Astrocyte of the spinal cord (primary cell): ENCODE data around the gene RGS6.

Experiments used
- DNase-seq: peaks from one replicate; pipeline ENCODE4 v3.0.0; 2011; ENCODE audit warnings: low read depth, low spot score
- H3K4me3 ChIP-seq: 2 replicates; pipeline ENCODE4 v1.5.1; 2011; ENCODE audit warnings: low read depth, mild to moderate bottlenecking, low read length, moderate library complexity
- CTCF ChIP-seq: IDR thresholded peaks from 2 replicates; pipeline ENCODE4 v1.5.1; 2012; ENCODE audit warnings: low read depth, mild to moderate bottlenecking, low read length, inconsistent platforms
- in situ Hi-C: cut with HindIII; loops from 2 replicates; pipeline ENCODE4 v1.10.0; 2017; ENCODE audit warnings: low sequenced_read_pairs

The RGS6 gene

GRCh38 chr14:72519543-72519942, 587.3 kb downstream of the RGS6 start:
- TF ChIP-seq CTCF, result no peak
- in situ Hi-C loops, result no loop called here
- DNase-seq, result no peak
- no peak overlapping the region for H3K4me3 ChIP-seq

GRCh38 chr14:72521045-72521444, 588.8 kb downstream of the RGS6 start:
- in situ Hi-C loops, result no loop called here
- no peak for DNase-seq
- no peak overlapping the region for H3K4me3 ChIP-seq
- TF ChIP-seq CTCF, result no peak

GRCh38 chr14:72521968-72522741, 589.9 kb downstream of the RGS6 start:
- no peak for TF ChIP-seq CTCF
- no peak for DNase-seq
- H3K4me3 ChIP-seq, result no peak overlapping the region
- in situ Hi-C loops, result no loop called here

- no peak for TF ChIP-seq CTCF
- in situ Hi-C loops, result no loop called here
- DNase-seq, result no peak
- H3K4me3 ChIP-seq, result no peak overlapping the region
These were observed 590.6 kb downstream of the RGS6 start for GRCh38 chr14:72522847-72523246.

GRCh38 chr14:72523424-72524294, 591.4 kb downstream of the RGS6 start:
- no peak overlapping the region for H3K4me3 ChIP-seq
- in situ Hi-C loops, result no loop called here
- TF ChIP-seq CTCF, result no peak
- no peak for DNase-seq

- TF ChIP-seq CTCF, result no peak
- in situ Hi-C loops, result no loop called here
- H3K4me3 ChIP-seq, result no peak overlapping the region
- no peak for DNase-seq
These were observed 592.0 kb downstream of the RGS6 start for GRCh38 chr14:72524295-72524629.
